Activated CD8-positive, alpha-beta T cell treated with anti-CD3 and anti-CD28 coated beads for 36 hours (primary cell): ENCODE data around the gene NBPF1. TPM values are rescaled to one million over a fixed set of nuclear protein-coding genes. Genes with fewer than 3 reads are reported as not detected.
"Not testable (repeated sequence)": the region's sequence is repeated elsewhere in the genome, so short reads cannot be mapped to it uniquely, and the experiment has no call there.

Experiments
- ATAC-seq: fragments of 200-7000 bp; cut with Tn5 transposase; one replicate; pipeline ENCODE4 v1.10.0; 2021; ENCODE audit warnings: mild to moderate bottlenecking, moderate library complexity
- CTCF ChIA-PET: fragments of 350-600 bp; sonication (Branson Sonifier 250); formaldehyde crosslinking; loops from one replicate; lab custom pipeline; 2021; ENCODE audit warnings: antibody characterized with exemption; lab: Charles Lee
- POLR2A ChIA-PET: fragments of 350-600 bp; sonication (Branson Sonifier 250); formaldehyde crosslinking; loops from one replicate; lab custom pipeline; 2021; ENCODE audit warnings: antibody characterized with exemption; lab: Charles Lee
- DNase-seq: peaks from one replicate; pipeline ENCODE4 v3.0.0-alpha.2; 2020
- H3K27ac Mint-ChIP-seq: one replicate; pipeline ENCODE4 v1.8.0; 2021; ENCODE audit warnings: mild to moderate bottlenecking, mixed read lengths
- H3K27me3 Mint-ChIP-seq: one replicate; pipeline ENCODE4 v1.8.0; 2021; ENCODE audit warnings: mixed read lengths
- H3K36me3 Mint-ChIP-seq: one replicate; pipeline ENCODE4 v1.8.0; 2021; ENCODE audit warnings: low read depth, mixed read lengths
- H3K4me1 Mint-ChIP-seq: one replicate; pipeline ENCODE4 v1.8.0; 2021; ENCODE audit warnings: low read depth, mixed read lengths
- H3K4me3 Mint-ChIP-seq: one replicate; pipeline ENCODE4 v1.8.0; 2021; ENCODE audit warnings: mild to moderate bottlenecking, moderate library complexity, mixed read lengths
- H3K9me3 Mint-ChIP-seq: one replicate; pipeline ENCODE4 v1.8.0; 2021; ENCODE audit warnings: mixed read lengths
- intact Hi-C: fragments of 100-400 bp; cut with micrococcal nuclease; formaldehyde crosslinking; loops from one replicate; pipeline ENCODE4 v1.10.0; 2022
- total RNA-seq, 2 experiments: library from RNA; stranded (reverse); gene quantifications; one replicate each; pipeline ENCODE4 v1.2.3, GENCODE V29; 2021

The NBPF1 gene
- total RNA-seq, 2 experiments from 2014 or later = 2.8 to 3.1 TPM

DNA sequence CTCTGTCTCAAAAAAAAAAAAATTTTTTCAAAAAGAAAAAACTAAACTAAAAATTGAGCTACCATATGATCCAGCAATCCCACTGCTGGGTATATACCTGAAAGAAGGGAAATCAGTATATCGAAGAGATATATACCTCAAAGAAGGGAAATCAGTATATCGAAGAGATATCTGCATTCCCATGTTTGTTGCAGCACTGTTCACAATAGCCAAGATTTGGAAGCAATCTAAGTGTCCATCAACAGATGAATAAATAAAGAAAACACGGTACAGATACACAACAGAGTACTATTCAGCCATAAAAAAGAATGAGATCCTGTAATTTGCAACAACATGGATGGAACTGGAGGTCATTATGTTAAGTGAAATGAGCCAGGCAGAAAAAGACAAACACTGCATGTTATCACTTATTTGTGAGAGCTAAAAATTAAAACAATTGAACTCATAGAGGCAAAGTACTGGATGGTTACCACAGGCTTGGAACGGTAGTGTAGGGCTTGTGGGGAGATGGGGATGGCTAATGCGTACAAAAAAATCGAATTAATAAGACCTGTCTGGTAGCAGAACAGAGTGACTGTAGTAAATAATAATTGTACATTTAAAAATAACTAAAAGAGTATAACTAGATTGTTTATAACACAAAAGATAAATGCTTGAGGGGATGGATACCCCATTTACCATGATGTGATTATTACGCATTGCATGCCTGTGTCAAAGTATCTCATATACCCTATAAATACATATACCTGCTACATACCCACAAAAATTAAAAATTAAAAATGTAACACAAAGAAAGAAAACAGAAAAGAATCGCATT lies 28.0 kb upstream of the NBPF1 start:
- H3K36me3 Mint-ChIP-seq, DNase-seq, H3K27me3 Mint-ChIP-seq, intact Hi-C loops, H3K27ac Mint-ChIP-seq, H3K4me3 Mint-ChIP-seq, CTCF ChIA-PET, H3K4me1 Mint-ChIP-seq, H3K9me3 Mint-ChIP-seq, ATAC-seq: not testable (repeated sequence)
- POLR2A ChIA-PET = interaction anchor here (0.6 kb wide), 1 partner anchor 258 kb away, joined by 3 read pairs; no protein-coding TSS in a partner anchor

DNA sequence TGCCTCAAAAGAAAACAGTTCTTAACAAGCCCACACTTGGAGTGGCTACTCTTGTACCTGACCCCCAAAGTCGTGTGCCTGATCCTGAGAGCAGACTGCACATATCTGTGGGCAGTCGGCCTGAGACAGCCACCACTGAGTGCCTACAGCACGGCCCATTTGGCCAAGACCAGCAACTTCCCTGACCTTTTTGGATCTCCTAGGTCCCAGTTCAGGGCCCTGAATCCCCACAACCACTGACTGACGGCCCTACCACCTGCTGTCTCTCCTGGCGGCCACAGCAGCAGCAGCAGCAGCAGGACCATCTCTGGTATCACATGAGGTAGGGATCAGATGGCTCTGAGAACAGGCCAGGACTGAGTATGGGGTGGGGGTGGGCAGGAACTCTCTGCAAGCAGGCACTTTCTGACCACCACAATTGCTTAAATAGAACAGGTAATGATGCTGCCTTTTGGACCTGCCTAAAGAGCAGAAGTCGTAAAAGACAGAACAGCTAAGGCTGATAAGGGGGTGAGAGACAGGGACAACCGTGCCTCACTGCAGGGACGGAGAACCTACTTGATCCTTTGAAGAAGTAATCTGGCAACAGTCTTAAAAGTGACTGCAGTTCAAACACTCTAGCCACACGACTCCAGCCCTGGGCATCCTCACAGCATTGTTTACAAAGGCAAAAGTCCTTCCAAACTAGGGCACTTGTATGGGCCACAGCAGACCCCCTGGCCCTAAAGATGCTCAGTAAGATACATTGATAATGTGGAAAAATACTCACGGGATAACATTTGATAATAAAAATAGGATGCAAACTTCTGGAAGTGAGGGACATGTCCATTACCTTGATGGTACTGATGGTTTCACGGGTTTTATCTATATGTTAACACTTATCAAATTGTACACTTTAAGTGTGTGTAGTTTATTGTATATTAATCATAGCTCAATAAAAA lies 26.0 kb upstream of the NBPF1 start:
- CTCF ChIA-PET, H3K27ac Mint-ChIP-seq, H3K9me3 Mint-ChIP-seq, ATAC-seq, intact Hi-C loops, H3K4me3 Mint-ChIP-seq, H3K36me3 Mint-ChIP-seq, POLR2A ChIA-PET, H3K4me1 Mint-ChIP-seq, H3K27me3 Mint-ChIP-seq: not testable (repeated sequence)
- DNase-seq = peak; percentile 1

- CTCF ChIA-PET, H3K27me3 Mint-ChIP-seq, H3K27ac Mint-ChIP-seq, ATAC-seq, H3K4me3 Mint-ChIP-seq, H3K4me1 Mint-ChIP-seq, POLR2A ChIA-PET, intact Hi-C loops, H3K9me3 Mint-ChIP-seq, H3K36me3 Mint-ChIP-seq: not testable (repeated sequence)
- peak; percentile 0 for DNase-seq
Observed at GRCh38 chr1:16637941-16638778, 24.8 kb upstream of the NBPF1 start.

DNA sequence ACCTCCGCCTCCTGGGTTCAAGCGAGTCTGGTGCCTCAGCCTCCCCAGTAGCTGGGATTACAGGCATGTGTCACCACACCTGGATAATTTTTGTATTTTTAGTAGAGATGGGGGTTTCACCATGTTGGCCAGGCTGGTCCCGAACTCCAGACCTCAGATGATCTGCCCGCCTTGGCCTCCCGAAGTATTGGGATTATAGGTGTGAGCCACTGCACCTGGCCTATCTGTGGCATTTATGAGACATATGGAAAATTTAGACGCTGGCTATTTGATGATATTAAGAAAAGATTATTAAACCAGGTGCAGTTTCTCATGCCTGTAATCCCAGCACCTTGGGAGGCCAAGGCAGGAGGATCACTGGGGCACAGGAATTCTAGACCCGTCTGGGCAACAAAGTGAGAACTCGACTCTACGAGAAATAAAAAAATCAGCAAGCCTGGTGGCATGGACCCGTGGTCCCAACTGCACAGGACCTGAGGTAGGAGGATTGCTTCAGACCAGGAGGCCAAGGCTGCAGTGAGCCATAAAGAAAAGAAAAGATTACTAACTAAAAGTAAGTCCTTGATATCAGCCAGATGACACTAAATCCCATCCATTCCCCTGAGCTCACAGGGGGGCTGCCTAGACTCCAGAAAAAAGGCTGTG lies 23.3 kb upstream of the NBPF1 start:
- H3K36me3 Mint-ChIP-seq, H3K27me3 Mint-ChIP-seq, H3K9me3 Mint-ChIP-seq, H3K27ac Mint-ChIP-seq, H3K4me1 Mint-ChIP-seq, POLR2A ChIA-PET, H3K4me3 Mint-ChIP-seq, intact Hi-C loops, ATAC-seq: not testable (repeated sequence)
- CTCF ChIA-PET = interaction anchor here (1.0 kb wide), 1 partner anchor 11 kb away, joined by 3 read pairs; no protein-coding TSS in a partner anchor
- peak; percentile 1 for DNase-seq

- POLR2A ChIA-PET, H3K4me3 Mint-ChIP-seq, H3K9me3 Mint-ChIP-seq, H3K27ac Mint-ChIP-seq, H3K36me3 Mint-ChIP-seq, H3K27me3 Mint-ChIP-seq, ATAC-seq, intact Hi-C loops, H3K4me1 Mint-ChIP-seq: not testable (repeated sequence)
- CTCF ChIA-PET = interaction anchor here (1.0 to 1.2 kb wide), 2 partner anchors 8 to 11 kb away, joined by 3 to 5 read pairs; no protein-coding TSS in a partner anchor
- peak; percentile 1 for DNase-seq
Observed at GRCh38 chr1:16635959-16636358, 22.6 kb upstream of the NBPF1 start.

DNA sequence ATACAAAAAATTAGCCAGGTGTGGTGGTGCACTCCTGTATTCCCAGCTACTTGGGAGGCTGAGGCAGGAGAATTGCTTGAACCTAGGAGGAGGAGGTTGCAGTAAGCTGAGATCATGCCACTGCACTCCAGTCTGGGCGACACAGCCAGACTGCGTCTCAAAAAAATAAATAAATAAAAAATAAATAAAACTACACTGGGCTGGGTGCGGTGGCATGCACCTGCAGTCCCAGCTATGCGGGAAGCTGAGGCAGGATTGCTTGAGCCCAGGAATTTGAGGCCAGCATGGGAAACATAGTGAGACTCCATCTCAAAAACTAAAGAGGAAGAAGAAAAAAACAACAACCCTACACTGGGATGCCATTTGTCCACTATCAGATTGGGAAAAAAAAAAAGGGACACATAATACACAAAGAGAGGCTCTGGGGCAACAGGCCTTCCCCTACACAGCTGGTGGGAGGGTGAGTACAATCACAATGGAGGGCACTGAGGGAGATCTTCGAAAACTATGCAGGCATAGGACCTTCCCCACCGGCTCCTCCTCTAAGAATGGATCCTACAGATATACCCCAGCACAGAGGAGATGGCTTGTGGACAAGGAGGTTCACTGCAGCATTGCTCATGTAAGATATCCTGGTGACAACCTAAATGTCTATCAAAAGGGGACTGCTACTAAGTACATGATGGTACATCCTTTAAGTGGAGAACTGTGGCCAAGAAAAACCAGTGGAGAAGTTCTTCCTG lies 20.3 kb upstream of the NBPF1 start:
- H3K4me3 Mint-ChIP-seq, CTCF ChIA-PET, ATAC-seq, H3K9me3 Mint-ChIP-seq, DNase-seq, POLR2A ChIA-PET, H3K27me3 Mint-ChIP-seq, intact Hi-C loops, H3K4me1 Mint-ChIP-seq, H3K27ac Mint-ChIP-seq: not testable (repeated sequence)
- H3K36me3 Mint-ChIP-seq = peaks cover 13% of the 10 kb centered on the region

DNA sequence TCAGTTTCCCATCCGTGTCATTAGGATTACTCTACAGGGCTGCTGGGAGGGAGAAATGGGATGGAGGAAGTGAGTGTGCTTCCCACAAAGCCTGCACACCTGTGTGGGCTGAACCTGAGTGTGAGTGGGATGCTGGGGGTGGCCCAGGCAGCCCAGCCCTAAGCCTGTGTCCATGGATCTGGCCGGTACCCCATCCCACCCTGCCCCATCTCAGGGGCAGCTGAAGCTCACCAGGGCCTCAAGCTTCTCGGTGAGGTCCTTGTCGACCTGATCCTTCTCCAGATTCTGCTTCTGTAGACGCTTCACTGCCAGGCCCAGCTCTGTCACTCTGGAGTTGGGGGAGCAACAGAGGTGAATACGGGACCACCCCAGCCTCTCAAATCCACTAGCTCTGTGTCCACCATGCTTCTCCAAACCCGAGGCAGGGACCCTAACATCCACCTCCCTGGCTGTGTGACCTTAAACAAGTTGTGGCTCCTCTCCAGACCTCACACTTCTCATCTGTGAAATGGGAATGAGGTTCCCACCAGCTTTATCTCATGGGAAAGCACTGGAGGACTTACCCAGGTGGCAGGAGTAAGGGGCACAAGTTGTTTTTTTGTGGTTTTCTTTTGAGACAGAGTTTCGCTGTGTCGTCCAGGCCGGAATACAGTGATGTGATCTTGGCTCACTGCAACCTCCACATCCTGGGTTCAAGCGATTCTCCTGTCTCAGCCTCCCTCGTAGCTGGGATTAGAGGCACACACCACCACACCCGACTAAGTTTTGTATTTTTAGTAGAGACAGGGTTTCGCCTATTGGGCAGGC lies 18.9 kb upstream of the NBPF1 start:
- peaks cover 17% of the 10 kb centered on the region for H3K36me3 Mint-ChIP-seq
- DNase-seq, H3K27ac Mint-ChIP-seq, POLR2A ChIA-PET, ATAC-seq, H3K4me3 Mint-ChIP-seq, H3K4me1 Mint-ChIP-seq, H3K27me3 Mint-ChIP-seq, H3K9me3 Mint-ChIP-seq, intact Hi-C loops: not testable (repeated sequence)
- CTCF ChIA-PET = interaction anchor here (1.3 kb wide), 1 partner anchor 11 kb away, joined by 4 read pairs; no protein-coding TSS in a partner anchor
